GM04503 (cell line): ENCODE measurements around the gene ABHD16B.

Source experiments
- DNase-seq: peaks from one replicate; pipeline ENCODE4 v3.0.0-alpha.2; 2012; ENCODE audit warnings: low read depth

The ABHD16B gene

GRCh38 chr20:63895952-63896263 is 34.6 kb downstream of the ABHD16B start:
- DNase-seq: no peak

GRCh38 chr20:63896264-63897105 is 35.2 kb downstream of the ABHD16B start:
- DNase-seq: no peak

- no peak for DNase-seq
Observed at GRCh38 chr20:63897978-63898561, 36.8 kb downstream of the ABHD16B start.

- no peak for DNase-seq
Observed at GRCh38 chr20:63898882-63899558, 37.7 kb downstream of the ABHD16B start.

- no peak for DNase-seq
Observed at GRCh38 chr20:63900413-63900812, 39.1 kb downstream of the ABHD16B start.

GRCh38 chr20:63903796-63904561 is 42.7 kb downstream of the ABHD16B start:
- no peak for DNase-seq

GRCh38 chr20:63908008-63908682 is 46.8 kb downstream of the ABHD16B start:
- DNase-seq: no peak

GRCh38 chr20:63911176-63911575 is 49.9 kb downstream of the ABHD16B start:
- no peak for DNase-seq
